IgD-negative memory B cell (primary cell): ENCODE measurements around the gene JTB. TPM values are rescaled to one million over a fixed set of nuclear protein-coding genes. Genes with fewer than 3 reads are reported as not detected.

Experiments
- H3K27ac Mint-ChIP-seq, 3 donors: one replicate each; pipeline ENCODE4 v1.8.0; 2020 to 2022; ENCODE audit warnings: mild to moderate bottlenecking in 3 of 3, mixed read lengths in 3 of 3, moderate library complexity in 1 of 3
- H3K27me3 Mint-ChIP-seq: one replicate; pipeline ENCODE4 v1.8.0; 2021; ENCODE audit warnings: mixed read lengths
- H3K36me3 Mint-ChIP-seq: one replicate; pipeline ENCODE4 v1.8.0; 2020; ENCODE audit warnings: mild to moderate bottlenecking, mixed read lengths
- H3K4me1 Mint-ChIP-seq, 3 donors: one replicate each; pipeline ENCODE4 v1.8.0; 2020 to 2022; ENCODE audit warnings: mixed read lengths in 3 of 3, mild to moderate bottlenecking in 1 of 3
- H3K4me3 Mint-ChIP-seq, 4 donors: one replicate each; pipeline ENCODE4 v1.8.0; 2020 to 2022; ENCODE audit warnings: mild to moderate bottlenecking in 4 of 4, mixed read lengths in 4 of 4, moderate library complexity in 3 of 4
- H3K9me3 Mint-ChIP-seq, 3 donors: one replicate each; pipeline ENCODE4 v1.8.0; 2020 to 2021; ENCODE audit warnings: mixed read lengths in 3 of 3, mild to moderate bottlenecking in 1 of 3
- polyA plus RNA-seq: library from polyadenylated mRNA; unstranded; fragments of 300-500 nt; fragmentation: Illumina TruSeq; gene quantifications from one replicate; pipeline ENCODE4 v1.2.3, GENCODE V29; 2021

Gene JTB
- polyA plus RNA-seq, 1 donor from 2014 or later, result 344 TPM

- H3K27ac Mint-ChIP-seq, result peak overlapping the region in 2 of 3 donors; percentile 23 to 64
- H3K36me3 Mint-ChIP-seq, result peaks cover 3% of the 10 kb centered on the region
- H3K4me3 Mint-ChIP-seq, result peak overlapping the region in 1 of 4 donors; percentile 45
- no peaks in the 10 kb centered on the region for H3K9me3 Mint-ChIP-seq
- no peaks in the 10 kb centered on the region for H3K27me3 Mint-ChIP-seq
- H3K4me1 Mint-ChIP-seq, result peaks cover 6 to 9% (median 8%) of the 10 kb centered on the region in 3 donors
Measured at GRCh38 chr1:153937331-153937730, 40.1 kb downstream of the JTB start.

GRCh38 chr1:153936011-153936802, 41.3 kb downstream of the JTB start:
- H3K27me3 Mint-ChIP-seq, result no peaks in the 10 kb centered on the region
- peak overlapping the region in 2 of 3 donors; percentile 39 to 64 for H3K27ac Mint-ChIP-seq
- peak overlapping the region in 2 of 4 donors; percentile 8 to 57 for H3K4me3 Mint-ChIP-seq
- peaks cover 3% of the 10 kb centered on the region for H3K36me3 Mint-ChIP-seq
- no peaks in the 10 kb centered on the region for H3K9me3 Mint-ChIP-seq
- H3K4me1 Mint-ChIP-seq, result peaks cover 4 to 8% (median 7%) of the 10 kb centered on the region in 3 donors

- Mint-ChIP-seq H3K36me3 (peaks cover 3% of the 10 kb centered on the region), H3K27ac (no peak overlapping the region), H3K4me3 (no peak overlapping the region), H3K4me1 (peaks cover 1 to 8% (median 3%) of the 10 kb centered on the region in 3 donors), H3K27me3 (no peaks in the 10 kb centered on the region), H3K9me3 (no peaks in the 10 kb centered on the region)
Measured at GRCh38 chr1:153934746-153935145, 42.7 kb downstream of the JTB start.

GRCh38 chr1:153933955-153934354, 43.5 kb downstream of the JTB start:
- no peak overlapping the region for H3K4me3 Mint-ChIP-seq
- H3K36me3 Mint-ChIP-seq, result peaks cover 5% of the 10 kb centered on the region
- H3K27me3 Mint-ChIP-seq, result no peaks in the 10 kb centered on the region
- peaks cover 0 to 8% (median 3%) of the 10 kb centered on the region in 3 donors for H3K4me1 Mint-ChIP-seq
- no peaks in the 10 kb centered on the region for H3K9me3 Mint-ChIP-seq
- H3K27ac Mint-ChIP-seq, result no peak overlapping the region

GRCh38 chr1:153933430-153933829, 44.0 kb downstream of the JTB start:
- Mint-ChIP-seq H3K4me1 (peaks cover 1 to 6% (median 5%) of the 10 kb centered on the region in 3 donors), H3K9me3 (no peaks in the 10 kb centered on the region), H3K36me3 (peaks cover 5% of the 10 kb centered on the region), H3K4me3 (no peak overlapping the region), H3K27me3 (no peaks in the 10 kb centered on the region), H3K27ac (no peak overlapping the region)

GRCh38 chr1:153932156-153933131, 45.0 kb downstream of the JTB start:
- H3K9me3 Mint-ChIP-seq, result no peaks in the 10 kb centered on the region
- peaks cover 3 to 11% (median 6%) of the 10 kb centered on the region in 3 donors for H3K4me1 Mint-ChIP-seq
- H3K27ac Mint-ChIP-seq, result no peak overlapping the region
- no peaks in the 10 kb centered on the region for H3K27me3 Mint-ChIP-seq
- peaks cover 5% of the 10 kb centered on the region for H3K36me3 Mint-ChIP-seq
- H3K4me3 Mint-ChIP-seq, result no peak overlapping the region

GRCh38 chr1:153929981-153930948, 47.2 kb downstream of the JTB start:
- H3K36me3 Mint-ChIP-seq, result peaks cover 2% of the 10 kb centered on the region
- no peaks in the 10 kb centered on the region for H3K27me3 Mint-ChIP-seq
- no peak overlapping the region for H3K4me3 Mint-ChIP-seq
- no peaks in the 10 kb centered on the region for H3K9me3 Mint-ChIP-seq
- H3K4me1 Mint-ChIP-seq, result peaks cover 2 to 20% (median 2%) of the 10 kb centered on the region in 3 donors
- no peak overlapping the region for H3K27ac Mint-ChIP-seq

GRCh38 chr1:153929426-153929825, 48.0 kb downstream of the JTB start:
- Mint-ChIP-seq H3K9me3 (no peaks in the 10 kb centered on the region), H3K36me3 (peaks cover 2% of the 10 kb centered on the region), H3K27ac (peak overlapping the region in 2 of 3 donors; percentile 37 to 55), H3K27me3 (no peaks in the 10 kb centered on the region), H3K4me1 (peaks cover 2 to 20% (median 2%) of the 10 kb centered on the region in 3 donors), H3K4me3 (no peak overlapping the region)

GRCh38 chr1:153928791-153929341, 48.6 kb downstream of the JTB start:
- no peaks in the 10 kb centered on the region for H3K9me3 Mint-ChIP-seq
- peaks cover 2% of the 10 kb centered on the region for H3K36me3 Mint-ChIP-seq
- H3K27me3 Mint-ChIP-seq, result no peaks in the 10 kb centered on the region
- peak overlapping the region in 1 of 3 donors; percentile 81 for H3K27ac Mint-ChIP-seq
- H3K4me1 Mint-ChIP-seq, result peaks cover 2 to 22% (median 2%) of the 10 kb centered on the region in 3 donors
- H3K4me3 Mint-ChIP-seq, result peak overlapping the region in 1 of 4 donors; percentile 73

GRCh38 chr1:153928245-153928644, 49.2 kb downstream of the JTB start:
- Mint-ChIP-seq H3K27me3 (no peaks in the 10 kb centered on the region), H3K27ac (peak overlapping the region; percentile 7 to 85 (median 81)), H3K4me1 (peaks cover 3 to 26% (median 4%) of the 10 kb centered on the region in 3 donors), H3K9me3 (no peaks in the 10 kb centered on the region), H3K36me3 (peaks cover 2% of the 10 kb centered on the region), H3K4me3 (peak overlapping the region in 2 of 4 donors; percentile 7 to 73)

GRCh38 chr1:153926405-153926804, 51.1 kb downstream of the JTB start:
- H3K4me3 Mint-ChIP-seq, result peak overlapping the region in 1 of 4 donors; percentile 68
- H3K4me1 Mint-ChIP-seq, result peaks cover 6 to 33% (median 6%) of the 10 kb centered on the region in 3 donors
- H3K27me3 Mint-ChIP-seq, result no peaks in the 10 kb centered on the region
- peaks cover 0 to 3% (median 0%) of the 10 kb centered on the region in 3 donors for H3K9me3 Mint-ChIP-seq
- H3K27ac Mint-ChIP-seq, result peak overlapping the region in 1 of 3 donors; percentile 81
- peaks cover 2% of the 10 kb centered on the region for H3K36me3 Mint-ChIP-seq
